Stimulated activated CD8-positive, alpha-beta memory T cell treated with anti-CD3 and anti-CD28 coated beads, Interleukin-4, amount 100 ng/mL, for 48 hours (primary cell): Measurements from ENCODE around the gene NFKBIE.

Source experiments
- DNase-seq: peaks from one replicate; pipeline ENCODE4 v3.0.0-alpha.2; 2020

NFKBIE gene

DNA sequence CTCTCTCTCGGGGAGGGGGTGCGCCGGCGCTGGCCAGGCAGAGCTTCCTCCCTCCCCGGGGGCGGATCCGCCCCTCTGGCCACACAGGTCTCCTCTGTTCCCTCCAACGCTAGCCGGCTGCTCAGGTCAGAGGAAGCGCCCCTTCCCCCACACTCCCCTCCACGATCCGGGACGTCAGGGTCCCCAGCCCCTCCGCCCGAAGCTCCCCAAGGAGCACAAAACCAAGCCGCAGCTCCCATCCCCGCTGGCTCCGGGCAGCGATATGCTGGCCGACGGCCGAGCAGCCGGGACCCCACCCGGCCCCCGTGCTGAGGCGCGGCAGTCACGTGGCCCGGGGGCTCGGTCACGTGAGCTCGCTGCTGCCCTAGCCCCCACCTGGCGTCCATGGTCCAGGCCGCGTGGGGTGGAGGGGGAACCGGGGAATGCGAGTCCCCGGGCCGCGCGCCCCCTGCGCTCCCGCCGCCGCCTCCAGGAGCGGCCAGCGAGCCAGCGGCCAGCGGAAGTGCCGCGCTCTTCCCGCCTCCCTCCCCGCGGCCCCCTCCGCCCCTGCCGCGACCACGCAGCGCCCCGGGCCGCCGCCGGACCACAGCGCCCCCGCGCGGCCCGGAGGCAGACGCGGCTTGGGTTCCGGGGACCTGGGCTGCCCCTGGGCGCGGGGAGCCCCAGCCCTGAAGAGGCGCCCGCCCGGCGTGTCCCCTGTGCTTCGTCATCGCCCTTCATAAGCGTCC, 8.2 kb downstream of the NFKBIE start, which contains the start of gene SLC35B2:
Gene SLC35B2, minus strand, starts transcription at position 504 of the 728 bp plus-strand sequence. Its CDS starts 118 bp downstream, at position 386.
- DNase-seq: peak; percentile 76

DNA sequence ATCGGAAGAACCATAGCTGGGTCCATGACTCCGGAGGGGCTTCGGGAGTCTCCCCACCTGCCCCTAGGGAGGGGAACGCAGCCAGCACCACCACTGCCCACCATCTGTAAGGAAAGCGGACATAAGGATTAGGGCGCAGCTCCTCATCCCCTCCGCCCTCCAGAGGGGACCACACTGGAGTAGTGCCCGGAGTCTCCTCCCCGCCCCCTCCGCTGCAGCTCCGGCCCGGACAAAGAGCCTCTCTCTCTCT, 8.7 kb downstream of the NFKBIE start:
- DNase-seq: no peak

DNA sequence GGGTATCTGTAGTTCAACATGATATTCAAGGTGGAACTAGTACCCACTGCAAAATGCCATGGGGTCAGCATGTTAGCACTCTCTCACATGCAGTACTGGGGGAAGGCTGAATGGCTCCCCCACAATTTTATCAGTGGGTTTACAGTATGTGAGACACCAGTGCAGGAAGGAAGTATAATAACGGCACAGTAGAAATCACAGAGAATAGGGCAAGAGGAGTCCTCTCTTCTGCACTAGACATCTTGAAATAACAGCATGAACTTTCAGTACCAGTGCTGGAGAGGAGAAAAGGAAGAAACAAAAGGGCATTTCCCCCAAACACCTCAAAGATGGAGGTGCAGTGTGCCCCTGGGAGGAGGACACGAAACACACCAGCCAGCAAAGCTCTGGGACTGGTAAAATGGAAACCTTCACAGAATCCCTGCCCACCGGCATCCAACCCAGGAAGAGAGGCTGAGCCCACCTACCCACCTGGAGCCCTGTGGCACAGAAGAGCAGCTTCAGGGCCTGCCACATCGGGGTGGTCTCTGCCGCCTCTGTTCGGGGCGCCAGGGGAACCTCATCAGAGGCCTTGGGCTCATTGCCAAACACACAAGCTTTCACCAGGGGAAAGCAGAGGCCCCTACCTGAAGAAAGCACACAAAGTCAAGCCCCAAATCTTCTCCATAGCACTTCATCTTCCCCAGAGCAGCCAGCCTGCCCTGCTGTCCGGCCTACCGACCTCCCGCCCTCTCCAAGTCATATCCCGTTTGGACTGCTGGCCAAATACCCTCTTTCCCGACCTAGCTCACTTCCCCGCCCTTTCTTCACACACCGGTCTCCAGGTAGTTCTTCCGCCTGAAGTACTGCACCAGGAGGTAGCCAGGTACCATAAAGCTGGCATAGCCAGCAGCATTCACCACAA, 9.2 kb downstream of the NFKBIE start:
- DNase-seq: peak; percentile 49

DNA sequence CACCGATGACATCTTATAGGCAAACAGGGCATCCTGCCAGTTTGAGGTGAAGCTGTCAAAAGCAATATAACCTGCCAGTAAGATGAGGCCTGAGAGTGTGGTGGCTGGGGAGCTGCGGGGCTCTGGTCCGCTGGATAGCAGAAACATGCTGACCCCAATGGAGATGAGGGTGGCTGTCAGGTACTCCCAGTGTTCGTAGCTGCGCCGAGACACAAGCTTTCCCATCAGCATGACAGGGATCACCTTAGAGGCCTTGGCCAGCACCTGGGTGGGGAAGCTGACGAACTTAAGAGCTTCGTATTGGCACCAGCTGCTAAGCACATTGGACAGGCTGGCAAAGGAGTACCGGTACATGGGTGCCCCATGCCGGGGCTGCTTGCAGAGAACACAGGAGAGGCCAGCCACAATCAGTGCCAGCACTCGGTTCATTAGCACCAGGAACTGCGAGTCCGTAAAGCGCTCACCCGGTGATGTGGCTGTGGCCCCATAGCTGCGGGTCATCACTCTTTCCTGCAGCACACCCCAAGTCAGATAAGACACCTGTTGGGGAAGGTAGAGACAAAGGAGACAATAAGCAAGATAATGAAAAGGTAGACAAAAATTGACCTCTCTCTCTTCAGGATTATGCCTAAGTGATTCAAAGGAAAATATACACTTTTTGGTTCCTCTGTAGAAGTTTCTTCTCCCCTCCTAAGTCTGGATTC, 10.1 kb downstream of the NFKBIE start:
- DNase-seq: peak; percentile 65

DNA sequence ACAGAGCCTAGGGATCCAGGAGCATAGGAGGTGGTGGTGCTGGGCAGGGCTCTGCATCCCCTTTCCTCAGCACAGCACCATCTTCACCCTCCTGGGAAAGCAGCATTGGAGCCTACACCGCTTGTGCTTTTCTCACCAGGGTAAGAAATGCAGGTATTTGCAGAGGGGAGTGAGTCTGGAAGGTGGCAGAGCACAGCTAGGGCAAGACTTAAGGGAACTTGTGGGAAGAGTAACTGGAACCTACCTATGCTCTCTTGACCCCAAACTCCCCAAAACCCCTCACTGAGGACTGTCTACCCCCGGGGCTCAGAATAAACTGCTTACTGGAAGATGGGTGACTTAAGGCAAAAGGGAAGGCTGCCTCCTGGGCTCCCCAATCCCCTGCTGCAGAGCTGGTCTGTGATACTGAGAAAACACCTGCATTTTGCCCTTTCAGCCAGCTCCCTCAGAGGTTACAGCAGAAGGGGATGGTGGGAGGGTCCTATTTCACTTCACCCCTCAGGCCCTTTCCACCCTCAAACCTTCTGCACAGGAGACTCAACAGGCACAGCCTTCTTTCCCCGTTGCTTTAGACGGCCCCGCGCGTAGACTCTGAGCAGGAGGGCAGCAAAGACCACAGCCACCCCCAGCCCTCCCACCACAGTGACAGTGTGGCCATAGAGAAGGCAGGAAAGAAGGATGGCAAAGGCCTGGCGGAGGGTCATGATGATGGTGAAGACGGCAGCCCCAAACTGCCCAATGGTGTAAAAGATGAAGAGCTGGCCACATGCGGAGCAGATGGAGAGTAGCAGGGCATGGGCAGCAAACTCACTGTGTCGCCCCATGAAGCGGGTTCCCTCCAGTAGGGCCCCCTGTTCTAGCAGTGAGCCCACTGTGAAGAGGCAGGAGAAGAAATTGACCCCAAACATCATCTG, 10.9 kb downstream of the NFKBIE start:
- DNase-seq: peak; percentile 63

DNA sequence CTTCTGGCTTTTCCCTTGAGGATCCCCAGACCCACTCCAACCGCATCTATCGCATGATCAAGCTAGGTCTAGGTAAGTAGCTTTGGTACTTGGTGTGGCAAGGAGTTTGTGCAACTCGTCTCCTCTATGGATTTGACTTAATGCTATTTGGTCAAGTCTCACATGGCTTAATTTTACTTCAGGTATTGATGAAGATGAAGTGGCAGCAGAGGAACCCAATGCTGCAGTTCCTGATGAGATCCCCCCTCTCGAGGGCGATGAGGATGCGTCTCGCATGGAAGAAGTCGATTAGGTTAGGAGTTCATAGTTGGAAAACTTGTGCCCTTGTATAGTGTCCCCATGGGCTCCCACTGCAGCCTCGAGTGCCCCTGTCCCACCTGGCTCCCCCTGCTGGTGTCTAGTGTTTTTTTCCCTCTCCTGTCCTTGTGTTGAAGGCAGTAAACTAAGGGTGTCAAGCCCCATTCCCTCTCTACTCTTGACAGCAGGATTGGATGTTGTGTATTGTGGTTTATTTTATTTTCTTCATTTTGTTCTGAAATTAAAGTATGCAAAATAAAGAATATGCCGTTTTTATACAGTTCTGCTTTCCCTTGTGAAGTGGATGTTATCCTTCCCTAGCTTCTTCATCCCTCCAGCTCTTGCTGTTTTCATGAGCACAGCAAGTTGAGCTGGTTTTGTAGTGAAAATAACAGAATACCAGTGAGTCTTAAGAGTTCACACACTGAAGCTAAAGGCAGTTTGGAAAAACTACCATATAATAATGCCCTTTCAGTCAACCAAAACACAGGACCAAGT, 11.8 kb downstream of the NFKBIE start:
- peak; percentile 80 for DNase-seq

DNA sequence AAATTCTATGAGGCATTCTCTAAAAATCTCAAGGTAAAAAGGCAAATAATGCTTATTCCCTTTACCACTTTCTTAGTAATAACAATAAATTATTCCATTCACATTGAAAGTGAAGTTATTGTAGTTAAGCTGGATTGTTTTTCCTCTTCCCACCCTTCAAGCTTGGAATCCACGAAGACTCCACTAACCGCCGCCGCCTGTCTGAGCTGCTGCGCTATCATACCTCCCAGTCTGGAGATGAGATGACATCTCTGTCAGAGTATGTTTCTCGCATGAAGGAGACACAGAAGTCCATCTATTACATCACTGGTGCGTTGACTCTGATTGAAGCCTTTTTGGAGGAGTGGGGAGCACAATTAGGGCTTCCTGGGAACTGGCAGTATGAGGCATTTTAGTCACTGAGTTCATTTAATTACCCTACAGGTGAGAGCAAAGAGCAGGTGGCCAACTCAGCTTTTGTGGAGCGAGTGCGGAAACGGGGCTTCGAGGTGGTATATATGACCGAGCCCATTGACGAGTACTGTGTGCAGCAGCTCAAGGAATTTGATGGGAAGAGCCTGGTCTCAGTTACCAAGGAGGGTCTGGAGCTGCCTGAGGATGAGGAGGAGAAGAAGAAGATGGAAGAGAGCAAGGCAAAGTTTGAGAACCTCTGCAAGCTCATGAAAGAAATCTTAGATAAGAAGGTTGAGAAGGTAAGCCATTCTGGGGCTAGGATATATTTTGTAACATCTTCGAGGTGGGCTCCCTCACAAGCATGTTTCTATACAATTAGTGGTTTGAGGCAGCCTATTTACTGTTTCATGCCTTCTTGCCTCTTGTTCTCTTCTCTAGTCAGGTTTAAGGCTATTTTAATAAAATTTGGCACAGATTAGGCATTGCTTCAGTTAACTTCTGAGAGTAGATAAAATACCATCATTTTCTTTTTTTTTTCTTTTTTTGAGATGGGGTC, 13.5 kb downstream of the NFKBIE start:
- DNase-seq: no peak

DNA sequence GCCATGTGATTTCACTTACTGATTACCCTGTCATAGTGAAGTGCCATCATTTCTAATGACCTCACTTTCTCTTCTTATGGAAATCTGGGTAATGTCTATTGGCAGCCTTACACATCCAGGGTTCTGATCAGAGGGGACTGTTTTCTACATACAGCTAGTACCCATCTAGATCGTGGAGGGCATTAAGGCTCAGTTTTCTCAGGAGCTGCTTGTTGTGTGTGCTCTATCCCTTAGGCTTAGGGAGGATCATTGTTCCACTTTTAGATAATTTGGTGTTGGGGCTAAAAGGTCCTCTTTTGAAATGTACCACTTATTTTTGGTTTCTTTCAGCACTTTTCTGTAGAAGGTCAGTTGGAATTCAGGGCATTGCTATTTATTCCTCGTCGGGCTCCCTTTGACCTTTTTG, 14.6 kb downstream of the NFKBIE start:
- DNase-seq: no peak

DNA sequence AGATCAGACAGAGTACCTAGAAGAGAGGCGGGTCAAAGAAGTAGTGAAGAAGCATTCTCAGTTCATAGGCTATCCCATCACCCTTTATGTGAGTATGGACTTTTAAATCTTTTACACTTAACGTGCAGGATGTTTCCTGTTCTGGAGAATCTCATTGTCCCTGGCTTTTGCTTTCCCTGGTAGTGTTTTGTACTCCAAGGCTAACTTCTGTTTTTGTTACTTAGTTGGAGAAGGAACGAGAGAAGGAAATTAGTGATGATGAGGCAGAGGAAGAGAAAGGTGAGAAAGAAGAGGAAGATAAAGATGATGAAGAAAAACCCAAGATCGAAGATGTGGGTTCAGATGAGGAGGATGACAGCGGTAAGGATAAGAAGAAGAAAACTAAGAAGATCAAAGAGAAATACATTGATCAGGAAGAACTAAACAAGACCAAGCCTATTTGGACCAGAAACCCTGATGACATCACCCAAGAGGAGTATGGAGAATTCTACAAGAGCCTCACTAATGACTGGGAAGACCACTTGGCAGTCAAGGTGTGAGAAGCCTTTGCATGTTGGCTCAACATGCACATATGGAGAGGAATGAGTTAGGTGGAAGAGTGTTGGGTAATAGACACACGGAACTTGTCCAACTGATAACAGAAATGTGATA, 15.2 kb downstream of the NFKBIE start:
- DNase-seq: no peak

DNA sequence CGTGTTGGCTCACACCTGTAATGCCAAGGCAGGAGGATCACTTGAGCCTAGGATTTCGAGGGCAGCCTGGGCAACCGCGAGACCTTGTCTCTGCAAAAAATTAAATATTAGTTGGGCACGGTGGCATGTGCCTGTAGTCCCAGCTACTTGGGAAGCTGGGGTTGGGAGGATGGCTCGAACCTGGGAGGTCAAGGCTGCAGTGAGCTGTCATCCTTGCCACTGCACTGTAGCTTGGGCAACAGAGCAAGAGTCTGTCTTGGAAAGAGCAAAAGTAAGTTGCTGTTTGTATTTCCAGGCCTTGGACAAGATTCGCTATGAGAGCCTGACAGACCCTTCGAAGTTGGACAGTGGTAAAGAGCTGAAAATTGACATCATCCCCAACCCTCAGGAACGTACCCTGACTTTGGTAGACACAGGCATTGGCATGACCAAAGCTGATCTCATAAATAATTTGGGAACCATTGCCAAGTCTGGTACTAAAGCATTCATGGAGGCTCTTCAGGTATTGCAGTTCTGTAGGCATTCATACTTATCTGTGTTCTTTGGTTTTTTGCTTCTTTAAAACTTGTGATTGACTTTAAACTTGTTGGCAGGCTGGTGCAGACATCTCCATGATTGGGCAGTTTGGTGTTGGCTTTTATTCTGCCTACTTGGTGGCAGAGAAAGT, 16.1 kb downstream of the NFKBIE start:
- no peak for DNase-seq

DNA sequence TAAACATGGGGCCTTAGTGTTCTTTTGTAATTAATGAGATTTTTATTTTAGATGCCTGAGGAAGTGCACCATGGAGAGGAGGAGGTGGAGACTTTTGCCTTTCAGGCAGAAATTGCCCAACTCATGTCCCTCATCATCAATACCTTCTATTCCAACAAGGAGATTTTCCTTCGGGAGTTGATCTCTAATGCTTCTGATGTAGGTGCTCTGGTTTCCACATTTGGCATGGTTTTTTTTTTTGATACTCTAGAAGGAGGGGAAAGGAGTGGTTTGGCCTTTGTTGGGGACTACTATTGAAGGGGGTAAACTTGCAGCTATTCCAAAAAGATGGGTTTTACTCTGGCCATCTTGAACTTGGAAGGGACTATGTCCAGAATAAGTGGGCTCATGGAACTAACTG, 16.8 kb downstream of the NFKBIE start:
- no peak for DNase-seq

DNA sequence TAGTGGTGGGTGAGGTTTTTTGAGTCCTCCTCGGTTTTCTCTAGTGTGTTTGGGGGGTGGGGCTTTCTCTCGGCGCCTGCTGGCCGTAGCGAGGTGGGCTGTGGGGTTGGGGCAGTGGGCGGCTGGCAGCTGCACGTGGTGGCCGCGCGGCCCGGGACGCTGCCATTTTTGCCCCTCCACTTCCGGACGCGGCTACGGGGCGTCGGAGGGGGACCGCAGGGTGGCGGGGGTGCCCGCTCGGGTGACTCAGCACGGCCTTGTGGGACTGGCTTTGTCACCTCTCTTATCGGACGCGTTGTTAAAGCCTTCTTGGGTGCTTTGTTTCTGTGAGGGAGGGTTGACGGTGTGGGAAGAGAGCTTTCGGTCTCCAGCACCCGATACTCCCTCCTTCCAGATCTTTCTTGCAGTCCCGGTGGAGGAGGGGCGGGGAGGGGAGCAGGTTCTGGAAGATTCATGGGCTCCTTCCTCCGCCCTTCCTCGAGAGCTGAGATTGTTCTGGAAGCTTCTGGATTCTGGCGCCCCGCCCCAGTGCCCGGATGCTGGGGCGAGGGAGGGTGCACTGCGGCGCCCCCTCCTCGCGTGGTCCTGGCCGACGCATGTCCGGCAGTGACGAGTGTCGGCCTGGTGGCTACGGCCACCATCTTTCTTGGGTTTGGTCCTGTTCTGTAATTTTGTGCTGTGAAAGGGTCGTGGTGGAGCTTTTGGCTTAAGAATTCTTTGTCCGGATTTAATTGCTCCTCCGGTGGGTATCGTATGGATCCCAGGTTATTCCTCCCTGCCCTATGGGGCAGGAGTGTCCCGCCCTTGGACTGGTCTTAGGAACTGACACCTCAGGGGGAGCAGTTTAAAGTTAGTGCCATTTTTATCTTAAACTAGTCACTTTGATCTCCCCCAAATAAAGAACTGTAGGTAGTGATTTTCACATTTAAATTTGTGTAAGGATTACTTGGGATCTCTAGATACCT, 17.7 kb downstream of the NFKBIE start:
- peak; percentile 91 for DNase-seq

DNA sequence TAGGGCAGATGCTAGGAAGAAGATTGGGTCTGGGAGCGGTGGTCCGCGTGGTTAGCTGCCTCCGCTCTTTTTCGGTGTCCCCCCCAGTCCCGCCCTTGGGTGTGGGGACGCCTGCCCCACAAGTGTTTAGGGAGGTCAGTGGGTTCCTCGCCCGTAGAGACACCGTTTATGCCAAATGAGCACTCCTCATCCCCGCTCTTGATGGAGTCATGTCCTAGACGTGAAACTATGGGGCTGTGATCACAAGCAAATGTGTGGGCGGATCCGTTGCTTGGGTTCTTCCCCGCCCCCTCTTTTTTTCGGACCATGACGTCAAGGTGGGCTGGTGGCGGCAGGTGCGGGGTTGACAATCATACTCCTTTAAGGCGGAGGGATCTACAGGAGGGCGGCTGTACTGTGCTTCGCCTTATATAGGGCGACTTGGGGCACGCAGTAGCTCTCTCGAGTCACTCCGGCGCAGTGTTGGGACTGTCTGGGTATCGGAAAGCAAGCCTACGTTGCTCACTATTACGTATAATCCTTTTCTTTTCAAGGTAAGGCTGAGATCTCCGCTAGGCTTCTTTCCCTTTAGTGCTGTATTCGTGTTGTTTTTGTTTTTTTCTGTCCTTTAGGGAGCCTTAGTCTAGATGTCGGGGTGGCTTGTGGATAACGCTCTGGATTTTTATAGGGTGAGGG, 18.6 kb downstream of the NFKBIE start, which contains the start of gene HSP90AB1:
Gene HSP90AB1, plus strand, starts transcription at position 439 of the 675 bp plus-strand sequence. CDS start 1,529 bp downstream, outside the sequence.
- DNase-seq: peak; percentile 96

DNA sequence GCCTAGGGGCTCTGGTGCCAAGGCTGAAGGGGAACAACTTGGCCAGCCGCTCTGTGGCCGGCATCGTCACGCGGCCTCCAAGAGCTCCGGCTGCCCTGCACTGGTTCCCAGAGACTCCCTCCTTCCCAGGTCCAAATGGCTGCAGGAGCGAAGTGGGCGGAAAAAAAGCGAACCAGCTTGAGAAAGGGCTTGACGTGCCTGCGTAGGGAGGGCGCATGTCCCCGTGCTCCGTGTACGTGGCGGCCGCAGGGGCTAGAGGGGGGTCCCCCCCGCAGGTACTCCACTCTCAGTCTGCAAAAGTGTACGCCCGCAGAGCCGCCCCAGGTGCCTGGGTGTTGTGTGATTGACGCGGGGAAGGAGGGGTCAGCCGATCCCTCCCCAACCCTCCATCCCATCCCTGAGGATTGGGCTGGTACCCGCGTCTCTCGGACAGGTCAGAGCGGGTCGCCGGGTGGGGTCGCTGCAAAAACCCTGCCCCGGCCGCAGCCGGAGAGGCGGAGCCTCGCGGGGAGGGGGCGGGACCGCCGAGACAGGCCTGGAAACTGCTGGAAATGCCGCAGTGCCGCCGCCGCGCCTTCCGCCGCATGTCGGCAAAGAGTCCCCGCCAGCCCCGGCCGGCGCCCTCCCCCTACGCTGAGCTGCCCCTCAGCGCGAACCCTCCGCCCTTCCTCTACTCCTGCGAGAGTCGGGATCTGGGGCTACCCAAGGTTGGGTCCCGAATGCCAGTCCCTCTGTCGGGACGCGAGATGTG, 19.3 kb downstream of the NFKBIE start:
- DNase-seq: peak; percentile 94

DNA sequence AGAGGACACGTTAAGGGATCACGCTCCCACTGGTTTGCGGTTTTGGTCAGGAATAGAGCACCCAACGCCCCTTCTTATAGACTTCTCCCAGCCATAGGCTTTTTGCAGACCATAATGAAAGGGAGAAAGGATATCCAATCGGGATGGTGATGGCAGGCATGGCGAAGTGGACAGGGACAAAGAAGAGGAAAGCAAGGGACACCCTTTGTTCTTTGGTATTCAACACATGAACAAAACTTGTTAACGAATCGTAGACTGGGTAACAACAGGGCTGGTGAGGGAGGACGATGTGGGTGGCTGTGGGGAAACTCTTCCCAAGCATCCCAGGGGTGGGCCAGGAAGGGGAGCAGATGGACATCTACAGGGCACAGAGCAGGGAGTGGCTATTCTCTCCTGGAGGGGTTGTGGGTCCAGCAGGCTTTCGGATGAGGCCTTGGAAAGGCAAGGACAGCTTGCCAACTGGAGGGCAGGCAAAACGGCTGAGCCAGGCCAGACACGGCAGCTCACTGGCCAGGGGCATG, 19.9 kb downstream of the NFKBIE start:
- DNase-seq: no peak

DNA sequence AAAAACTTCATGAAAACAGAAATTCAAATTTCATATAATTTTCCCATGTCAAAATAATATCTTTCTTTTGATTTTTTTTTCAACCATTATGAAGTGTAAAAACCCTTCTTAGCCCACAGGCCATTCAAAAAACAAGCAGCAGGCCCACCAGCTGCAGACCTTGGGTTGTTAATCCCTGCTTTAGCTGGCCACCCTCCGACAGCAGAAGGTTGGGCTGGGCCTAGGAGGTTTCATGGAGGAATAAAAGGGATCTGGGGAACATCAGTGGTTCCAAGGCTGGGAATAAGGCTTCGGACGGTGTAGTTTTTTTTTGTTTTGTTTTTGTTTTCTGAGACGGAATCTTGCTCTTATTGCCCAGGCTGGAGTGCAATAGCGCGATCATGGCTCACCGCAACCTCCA, 22.0 kb downstream of the NFKBIE start:
- no peak for DNase-seq
